Colonic mucosa (tissue), 4 donors: ENCODE data around the gene SNCAIP. TPM values are rescaled to one million over a fixed set of nuclear protein-coding genes. Genes with fewer than 3 reads are reported as not detected.

Experiments
- DNase-seq: peaks from one replicate; pipeline ENCODE4 v3.0.0-alpha.2; 2020
- H3K27ac ChIP-seq: fragments of 200-600 bp; one replicate; pipeline ENCODE4 v1.8.0; 2021
- H3K27me3 ChIP-seq: fragments of 200-600 bp; one replicate; pipeline ENCODE4 v1.8.0; 2021
- H3K36me3 ChIP-seq: fragments of 200-600 bp; one replicate; pipeline ENCODE4 v1.8.0; 2021
- H3K4me1 ChIP-seq: fragments of 200-600 bp; one replicate; pipeline ENCODE4 v1.8.0; 2021; ENCODE audit warnings: mild to moderate bottlenecking
- H3K4me3 ChIP-seq: fragments of 200-600 bp; one replicate; pipeline ENCODE4 v1.8.0; 2021
- H3K9ac ChIP-seq, 2 donors: one replicate each; pipeline ENCODE4 v1.7.0; 2013; ENCODE audit warnings: control low read depth in 2 of 2, low read depth in 2 of 2, low read length in 2 of 2
- H3K9me3 ChIP-seq: fragments of 200-600 bp; one replicate; pipeline ENCODE4 v1.8.0; 2021
- CTCF ChIP-seq: fragments of 200-600 bp; IDR thresholded peaks from one replicate; pipeline ENCODE4 v1.8.0; 2022; ENCODE audit warnings: antibody characterized with exemption, mild to moderate bottlenecking
- intact Hi-C: fragments of 100-400 bp; cut with DNase I; formaldehyde crosslinking; loops from one replicate; pipeline ENCODE4 v1.14.1; 2022
- total RNA-seq, 2 donors: library from RNA; stranded (reverse); fragmentation: NEBNext Ultra II Directional in 1 of 2; extraction: Animal tissue kit (Norgen Biotek cat#: 25700) in 1 of 2; gene quantifications; one replicate each; pipeline ENCODE4 v1.2.1, GENCODE V29; 2021
- donor health status: healthy.
- donor health status: DM: no; HTN: no; CAD: no.
- donor health status: DM: no; HTN: no; CAD: no.

The SNCAIP gene
- total RNA-seq, 2 donors from 2014 or later = 0.84 to 1.3 TPM

GRCh38 chr5:122314036-122314435 is 2.0 kb downstream of the SNCAIP start:
- H3K27me3 ChIP-seq = no peaks in the 10 kb centered on the region
- H3K4me1 ChIP-seq = no peaks in the 10 kb centered on the region
- no peak for TF ChIP-seq CTCF
- H3K9me3 ChIP-seq = no peaks in the 10 kb centered on the region
- no peak overlapping the region for H3K9ac ChIP-seq
- no peak for DNase-seq
- no peak overlapping the region for H3K27ac ChIP-seq
- intact Hi-C loops = no loop called here
- no peak overlapping the region for H3K4me3 ChIP-seq
- no peaks in the 10 kb centered on the region for H3K36me3 ChIP-seq

GRCh38 chr5:122315521-122315920 is 3.5 kb downstream of the SNCAIP start:
- Histone ChIP-seq H3K9ac (no peak overlapping the region), H3K27ac (no peak overlapping the region), H3K4me3 (no peak overlapping the region), H3K36me3 (no peaks in the 10 kb centered on the region), H3K4me1 (no peaks in the 10 kb centered on the region), H3K9me3 (no peaks in the 10 kb centered on the region), H3K27me3 (no peaks in the 10 kb centered on the region)
- no peak for DNase-seq
- TF ChIP-seq CTCF = no peak
- intact Hi-C loops = no loop called here

- no peak overlapping the region for H3K4me3 ChIP-seq
- no peaks in the 10 kb centered on the region for H3K4me1 ChIP-seq
- no peak for DNase-seq
- no peak overlapping the region for H3K27ac ChIP-seq
- H3K9me3 ChIP-seq = no peaks in the 10 kb centered on the region
- no peaks in the 10 kb centered on the region for H3K36me3 ChIP-seq
- no peak for TF ChIP-seq CTCF
- no peaks in the 10 kb centered on the region for H3K27me3 ChIP-seq
- no peak overlapping the region for H3K9ac ChIP-seq
- intact Hi-C loops = no loop called here
Observed at GRCh38 chr5:122316656-122317055, 4.6 kb downstream of the SNCAIP start.

- DNase-seq = no peak
- no peaks in the 10 kb centered on the region for H3K9me3 ChIP-seq
- H3K4me3 ChIP-seq = no peak overlapping the region
- TF ChIP-seq CTCF = no peak
- no peaks in the 10 kb centered on the region for H3K27me3 ChIP-seq
- intact Hi-C loops = no loop called here
- H3K4me1 ChIP-seq = no peaks in the 10 kb centered on the region
- no peak overlapping the region for H3K9ac ChIP-seq
- no peaks in the 10 kb centered on the region for H3K36me3 ChIP-seq
- H3K27ac ChIP-seq = no peak overlapping the region
Observed at GRCh38 chr5:122319897-122320296, 7.9 kb downstream of the SNCAIP start.

GRCh38 chr5:122321921-122322320 is 9.9 kb downstream of the SNCAIP start:
- TF ChIP-seq CTCF = no peak
- H3K9ac ChIP-seq = no peak overlapping the region
- no peaks in the 10 kb centered on the region for H3K36me3 ChIP-seq
- no peaks in the 10 kb centered on the region for H3K27me3 ChIP-seq
- no peaks in the 10 kb centered on the region for H3K4me1 ChIP-seq
- H3K9me3 ChIP-seq = no peaks in the 10 kb centered on the region
- DNase-seq = no peak
- no peak overlapping the region for H3K4me3 ChIP-seq
- intact Hi-C loops = no loop called here
- H3K27ac ChIP-seq = no peak overlapping the region
